Naive B cell (primary cell): ENCODE measurements around the gene HPS4. TPM values are rescaled to one million over a fixed set of nuclear protein-coding genes. Genes with fewer than 3 reads are reported as not detected.
A peak's percentile ranks its signal among the peaks of the same experiment; 100 is the strongest.

ENCODE experiments used
- ATAC-seq, 2 donors: fragments of 150-1000 bp; cut with Tn5 transposase; 2 replicates each; pipeline ENCODE4 v1.10.0; 2021; ENCODE audit warnings: low read depth in 2 of 2, mild to moderate bottlenecking in 2 of 2, moderate library complexity in 2 of 2
- DNase-seq: peaks from one replicate; pipeline ENCODE4 v3.0.0; 2022
- H3K27ac Mint-ChIP-seq, 6 donors: one replicate each; pipeline ENCODE4 v1.8.0; 2020 to 2022; ENCODE audit warnings: mild to moderate bottlenecking in 6 of 6, mixed read lengths in 6 of 6, moderate library complexity in 5 of 6, inconsistent platforms in 2 of 6
- H3K27me3 Mint-ChIP-seq, 3 donors: one replicate each; pipeline ENCODE4 v1.8.0; 2021 to 2022; ENCODE audit warnings: mixed read lengths in 3 of 3, mild to moderate bottlenecking in 1 of 3
- H3K36me3 Mint-ChIP-seq, 2 donors: one replicate each; pipeline ENCODE4 v1.8.0; 2020 to 2022; ENCODE audit warnings: mixed read lengths in 2 of 2, inconsistent platforms in 1 of 2, mild to moderate bottlenecking in 1 of 2
- H3K4me1 Mint-ChIP-seq, 3 donors: one replicate each; pipeline ENCODE4 v1.8.0; 2020 to 2022; ENCODE audit warnings: mixed read lengths in 3 of 3, inconsistent platforms in 1 of 3, mild to moderate bottlenecking in 1 of 3, moderate library complexity in 1 of 3
- H3K4me3 Mint-ChIP-seq, 8 donors: one replicate each; pipeline ENCODE4 v1.8.0; 2020 to 2022; ENCODE audit warnings: mild to moderate bottlenecking in 8 of 8, mixed read lengths in 8 of 8, moderate library complexity in 8 of 8, inconsistent platforms in 2 of 8
- H3K9me3 Mint-ChIP-seq, 7 donors: one replicate each; pipeline ENCODE4 v1.8.0; 2020 to 2022; ENCODE audit warnings: mixed read lengths in 7 of 7, mild to moderate bottlenecking in 5 of 7, inconsistent platforms in 2 of 7, moderate library complexity in 1 of 7
- polyA plus RNA-seq, 6 donors: library from polyadenylated mRNA; unstranded; fragments of 300-500 nt; fragmentation: Illumina TruSeq; gene quantifications; one replicate each; pipeline ENCODE4 v1.2.3, GENCODE V29; 2021; ENCODE audit warnings: low read depth in 6 of 6

Gene HPS4
- polyA plus RNA-seq, 6 donors from 2014 or later, result 16.7 to 26.9 (median 24.6) TPM

DNA sequence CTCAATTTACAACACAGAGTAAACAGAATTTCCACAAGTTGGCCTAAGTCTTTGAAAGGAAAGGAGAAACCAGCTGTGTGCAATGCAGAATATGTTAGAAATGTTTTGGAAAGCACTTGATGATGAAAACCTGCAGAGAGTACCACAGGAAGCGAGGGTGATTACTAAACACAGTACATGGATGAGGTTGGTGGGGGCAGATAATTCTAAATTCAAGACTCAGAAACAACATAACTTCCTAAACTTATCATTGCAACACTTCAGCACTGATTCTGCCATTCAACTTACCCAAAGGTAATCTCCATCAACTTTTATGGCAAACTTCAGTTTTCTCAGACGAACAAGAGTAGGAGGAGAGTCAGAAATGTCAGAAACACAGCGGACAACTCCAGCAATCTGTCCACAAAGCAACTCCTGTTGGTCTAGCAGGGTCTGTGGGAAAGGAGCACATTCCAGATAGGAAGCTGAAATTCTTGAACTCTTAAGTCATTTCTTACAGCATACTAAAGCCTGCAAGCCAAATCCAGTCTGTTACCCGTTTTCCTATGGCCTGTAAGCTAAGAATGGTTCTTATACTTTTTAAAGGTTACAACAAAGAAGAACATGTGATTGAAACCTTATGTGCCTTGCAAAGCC lies 6.8 kb downstream of the HPS4 start:
- no peak overlapping the region for H3K4me3 Mint-ChIP-seq

GRCh38 chr22:26474682-26475081 lies 8.9 kb downstream of the HPS4 start:
- Mint-ChIP-seq H3K27me3 (no peaks in the 10 kb centered on the region), H3K4me3 (peak overlapping the region in 2 of 8 donors; percentile 10 to 18), H3K27ac (no peak overlapping the region), H3K9me3 (no peaks in the 10 kb centered on the region), H3K36me3 (peaks cover 27 to 32% of the 10 kb centered on the region in 2 donors), H3K4me1 (peaks cover 13 to 25% (median 20%) of the 10 kb centered on the region in 3 donors)
- no peak for DNase-seq
- ATAC-seq, result no peak

More for the DNA sequence above, 6.8 kb downstream of the HPS4 start:
- peaks cover 19 to 24% of the 10 kb centered on the region in 2 donors for H3K36me3 Mint-ChIP-seq
- no peaks in the 10 kb centered on the region for H3K27me3 Mint-ChIP-seq
- H3K9me3 Mint-ChIP-seq, result no peaks in the 10 kb centered on the region
- no peak overlapping the region for H3K27ac Mint-ChIP-seq
- DNase-seq (no peak), ATAC-seq (no peak)
- peaks cover 32 to 46% (median 40%) of the 10 kb centered on the region in 3 donors for H3K4me1 Mint-ChIP-seq

GRCh38 chr22:26471522-26471921 lies 12.1 kb downstream of the HPS4 start:
- Mint-ChIP-seq H3K27ac (no peak overlapping the region), H3K4me1 (no peaks in the 10 kb centered on the region), H3K4me3 (no peak overlapping the region), H3K36me3 (peaks cover 19 to 30% of the 10 kb centered on the region in 2 donors), H3K27me3 (no peaks in the 10 kb centered on the region), H3K9me3 (no peaks in the 10 kb centered on the region)
- ATAC-seq (no peak), DNase-seq (no peak)

- no peak overlapping the region for H3K27ac Mint-ChIP-seq
- no peak for DNase-seq
- H3K9me3 Mint-ChIP-seq, result no peaks in the 10 kb centered on the region
- no peak for ATAC-seq
- no peak overlapping the region for H3K4me3 Mint-ChIP-seq
- H3K4me1 Mint-ChIP-seq, result no peaks in the 10 kb centered on the region
- no peaks in the 10 kb centered on the region for H3K27me3 Mint-ChIP-seq
- peaks cover 17 to 36% of the 10 kb centered on the region in 2 donors for H3K36me3 Mint-ChIP-seq
Observed at GRCh38 chr22:26470807-26471206, 12.8 kb downstream of the HPS4 start.

DNA sequence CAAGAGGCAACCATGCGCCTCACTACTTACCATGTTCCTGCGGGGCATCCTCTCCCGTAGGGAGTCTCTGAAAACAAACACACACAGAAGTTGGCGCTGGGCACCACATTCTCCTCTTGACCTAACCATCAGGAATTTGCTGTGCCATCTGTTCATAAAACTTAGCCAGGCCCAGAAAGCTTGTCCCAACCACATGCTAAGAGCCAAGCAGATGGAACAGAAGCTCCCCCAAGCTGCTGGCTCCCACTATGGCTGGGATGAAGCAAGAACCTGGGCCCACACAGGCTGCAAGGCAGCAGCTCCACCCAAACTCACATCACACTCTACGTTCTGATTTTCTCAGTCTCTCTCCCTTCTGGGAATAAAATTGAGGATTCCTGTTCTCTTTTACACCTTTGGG lies 17.4 kb downstream of the HPS4 start:
- Mint-ChIP-seq H3K4me1 (no peaks in the 10 kb centered on the region), H3K4me3 (peak overlapping the region in 1 of 8 donors; percentile 35), H3K27ac (peak overlapping the region in 1 of 6 donors; percentile 40), H3K9me3 (no peaks in the 10 kb centered on the region), H3K27me3 (no peaks in the 10 kb centered on the region), H3K36me3 (peaks cover 11 to 43% of the 10 kb centered on the region in 2 donors)
- DNase-seq (no peak), ATAC-seq (no peak)

DNA sequence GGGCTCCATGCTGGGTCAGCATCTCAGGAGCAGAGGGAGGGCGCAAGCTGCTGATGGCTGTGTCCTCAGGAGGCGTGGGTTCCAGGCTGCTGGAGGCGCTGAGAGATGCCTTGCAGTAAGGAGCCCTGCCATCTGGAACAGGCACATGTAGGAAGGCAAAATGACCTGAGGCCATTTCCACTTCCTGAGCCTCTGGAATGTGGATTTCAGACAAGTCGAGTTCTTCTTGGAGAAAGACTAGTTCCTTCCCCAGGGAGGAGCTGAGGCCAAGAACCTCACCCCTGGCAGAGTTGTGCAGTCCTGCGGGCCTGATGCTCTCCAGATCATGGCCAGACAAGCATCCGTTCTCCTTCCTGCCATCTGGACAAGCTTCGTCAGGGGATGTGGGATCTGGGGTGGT lies 19.3 kb downstream of the HPS4 start:
- no peaks in the 10 kb centered on the region for H3K4me1 Mint-ChIP-seq
- no peak for ATAC-seq
- H3K27ac Mint-ChIP-seq, result peak overlapping the region in 2 of 6 donors; percentile 28 to 59
- peak overlapping the region in 1 of 8 donors; percentile 27 for H3K4me3 Mint-ChIP-seq
- no peak for DNase-seq
- H3K27me3 Mint-ChIP-seq, result no peaks in the 10 kb centered on the region
- peaks cover 3 to 33% of the 10 kb centered on the region in 2 donors for H3K36me3 Mint-ChIP-seq
- H3K9me3 Mint-ChIP-seq, result no peaks in the 10 kb centered on the region

- Mint-ChIP-seq H3K27ac (no peak overlapping the region), H3K4me3 (no peak overlapping the region), H3K27me3 (no peaks in the 10 kb centered on the region), H3K4me1 (no peaks in the 10 kb centered on the region), H3K9me3 (no peaks in the 10 kb centered on the region), H3K36me3 (peaks cover 3 to 27% of the 10 kb centered on the region in 2 donors)
- no peak for ATAC-seq
- DNase-seq, result no peak
Observed at GRCh38 chr22:26463688-26464087, 19.9 kb downstream of the HPS4 start.

GRCh38 chr22:26463101-26463661 lies 20.4 kb downstream of the HPS4 start:
- Mint-ChIP-seq H3K4me3 (no peak overlapping the region), H3K36me3 (peaks cover 3 to 24% of the 10 kb centered on the region in 2 donors)

DNA sequence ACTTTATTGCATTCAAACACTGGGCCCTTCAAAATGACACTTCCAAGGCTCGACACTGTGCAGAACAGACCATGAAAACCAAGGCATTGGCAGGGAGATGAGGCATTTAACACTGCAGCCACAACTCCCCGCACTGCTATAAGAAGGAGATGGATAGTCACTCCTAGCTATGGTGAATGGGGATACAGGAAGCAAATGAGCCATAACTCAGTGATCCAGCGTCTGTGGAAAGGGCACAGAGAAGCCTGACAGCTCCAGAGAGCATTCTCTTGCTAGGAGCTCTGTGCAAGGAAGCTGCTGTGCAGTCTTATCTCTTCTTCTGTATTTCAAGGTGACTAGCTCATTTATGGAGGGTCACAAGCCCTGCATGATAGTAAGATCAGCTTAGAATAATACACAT lies 20.9 kb downstream of the HPS4 start:
- Mint-ChIP-seq H3K4me1 (no peaks in the 10 kb centered on the region), H3K27me3 (no peaks in the 10 kb centered on the region), H3K9me3 (no peaks in the 10 kb centered on the region), H3K36me3 (peaks cover 5 to 28% of the 10 kb centered on the region in 2 donors), H3K27ac (no peak overlapping the region), H3K4me3 (no peak overlapping the region)
- no peak for ATAC-seq
- DNase-seq, result no peak

More at GRCh38 chr22:26463101-26463661, 20.4 kb downstream of the HPS4 start:
- Mint-ChIP-seq H3K27me3 (no peaks in the 10 kb centered on the region), H3K4me1 (no peaks in the 10 kb centered on the region), H3K9me3 (no peaks in the 10 kb centered on the region), H3K27ac (peak overlapping the region in 1 of 6 donors; percentile 36)
- DNase-seq, result no peak
- no peak for ATAC-seq

DNA sequence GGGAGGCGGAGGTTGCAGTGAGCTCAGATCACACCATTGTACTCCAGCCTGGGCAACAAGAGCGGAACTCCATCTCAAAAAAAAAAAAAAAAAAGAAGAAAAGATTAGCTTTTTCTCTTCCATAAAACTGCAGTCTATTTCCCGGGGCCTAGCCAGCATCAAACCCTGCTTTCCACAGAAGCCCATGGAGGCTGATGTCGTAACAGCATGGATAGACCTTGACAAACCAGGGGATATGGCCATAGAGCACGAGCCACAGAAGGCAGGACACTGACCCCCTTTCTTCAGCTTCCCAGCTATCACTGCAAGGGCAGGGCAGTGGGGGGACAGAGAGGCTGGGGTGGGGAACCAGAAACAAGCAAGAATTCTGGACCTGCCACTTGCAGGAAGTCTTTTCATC lies 21.5 kb downstream of the HPS4 start:
- Mint-ChIP-seq H3K4me1 (no peaks in the 10 kb centered on the region), H3K27ac (no peak overlapping the region), H3K36me3 (peaks cover 8 to 31% of the 10 kb centered on the region in 2 donors), H3K4me3 (no peak overlapping the region), H3K9me3 (no peaks in the 10 kb centered on the region), H3K27me3 (no peaks in the 10 kb centered on the region)
- ATAC-seq (no peak), DNase-seq (no peak)

DNA sequence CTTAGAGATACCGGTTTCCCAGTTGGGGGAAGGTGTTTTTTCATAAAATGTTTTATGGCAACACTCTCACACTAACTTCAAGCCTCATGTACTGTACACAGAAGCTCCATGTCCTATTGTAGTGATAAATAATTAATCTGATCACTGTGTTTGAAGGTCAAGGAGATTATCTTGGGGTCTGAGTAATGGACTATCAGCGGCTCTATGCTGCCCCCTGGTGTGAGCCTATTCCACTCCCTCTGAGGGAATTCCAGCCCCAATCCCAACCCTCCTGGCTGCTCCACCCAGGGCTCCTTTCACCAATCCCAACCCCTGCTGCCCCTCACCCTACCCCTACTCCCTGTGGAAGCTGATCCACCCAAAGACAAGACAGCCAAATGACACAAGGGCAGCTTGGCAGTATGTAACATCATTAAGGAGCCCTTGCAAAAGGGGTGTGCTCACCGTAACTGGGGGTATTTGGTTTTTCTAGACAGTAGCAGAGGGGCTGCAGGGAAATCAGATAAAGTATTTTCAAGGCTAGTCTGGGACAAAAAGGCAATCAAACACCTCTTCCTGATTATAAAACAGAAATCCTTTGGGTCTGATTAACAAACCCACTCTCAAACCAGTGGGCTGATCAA lies 22.3 kb downstream of the HPS4 start:
- Mint-ChIP-seq H3K4me1 (no peaks in the 10 kb centered on the region), H3K36me3 (peaks cover 8 to 27% of the 10 kb centered on the region in 2 donors), H3K27ac (no peak overlapping the region), H3K4me3 (peak overlapping the region in 1 of 8 donors; percentile 60), H3K27me3 (no peaks in the 10 kb centered on the region), H3K9me3 (no peaks in the 10 kb centered on the region)
- DNase-seq (peak; percentile 28), ATAC-seq (no peak)

- Mint-ChIP-seq H3K27ac (peak overlapping the region in 1 of 6 donors; percentile 49), H3K27me3 (no peaks in the 10 kb centered on the region), H3K9me3 (no peaks in the 10 kb centered on the region), H3K4me3 (no peak overlapping the region), H3K4me1 (no peaks in the 10 kb centered on the region), H3K36me3 (peaks cover 12 to 17% of the 10 kb centered on the region in 2 donors)
- ATAC-seq (no peak), DNase-seq (no peak)
Observed at GRCh38 chr22:26460202-26460601, 23.4 kb downstream of the HPS4 start.

- ATAC-seq, result no peak
- Mint-ChIP-seq H3K27ac (peak overlapping the region in 1 of 6 donors; percentile 91), H3K27me3 (no peaks in the 10 kb centered on the region), H3K36me3 (peaks cover 7 to 15% of the 10 kb centered on the region in 2 donors), H3K4me3 (no peak overlapping the region), H3K9me3 (no peaks in the 10 kb centered on the region), H3K4me1 (no peaks in the 10 kb centered on the region)
- no peak for DNase-seq
Observed at GRCh38 chr22:26457661-26458272, 25.8 kb downstream of the HPS4 start.
